NT2/D1 (cell line): ENCODE measurements around the gene DHRS7B.

Source experiments
- SUZ12 ChIP-seq: IDR thresholded peaks from 2 replicates; pipeline ENCODE4 v1.6.1; 2011; ENCODE audit not compliant: insufficient read length, insufficient read depth; ENCODE audit errors: extremely low read depth
- YY1 ChIP-seq: IDR thresholded peaks from 2 replicates; pipeline ENCODE4 v1.6.1; 2011; ENCODE audit not compliant: insufficient read length, insufficient read depth
- ZNF274 ChIP-seq: IDR thresholded peaks from 2 replicates; pipeline ENCODE4 v1.6.1; 2011; ENCODE audit warnings: mild to moderate bottlenecking, low read depth, low read length

DNA sequence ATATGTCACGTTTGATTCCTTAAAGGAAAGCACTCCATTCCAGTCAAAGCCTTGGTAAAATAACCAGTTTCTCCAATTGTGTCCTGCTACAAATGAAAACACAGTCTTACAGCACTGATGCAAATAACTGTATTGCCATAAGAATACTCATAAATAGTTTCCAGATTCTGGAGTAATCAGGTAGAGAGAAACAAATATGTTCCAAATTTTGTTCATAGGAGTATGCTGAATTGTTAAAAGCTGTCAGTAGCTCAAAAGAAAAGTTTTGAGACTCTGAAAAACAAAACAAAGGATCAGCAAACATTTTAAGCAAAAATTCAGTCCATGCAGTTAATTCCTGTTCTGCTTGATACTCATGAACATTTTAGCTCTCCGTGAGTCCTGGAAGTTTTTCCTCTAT, 7.8 kb downstream of the DHRS7B start:
- TF ChIP-seq YY1 (no peak), ZNF274 (no peak), SUZ12 (no peak)
